ENCODE measurements around the gene ZNF827. TPM values are rescaled to one million over a fixed set of nuclear protein-coding genes. Genes with fewer than 3 reads are reported as not detected.

Gene ZNF827
- total RNA-seq, 1 experiment from 2014 or later, result 6.3 TPM

GRCh38 chr4:145898926-145899531 lies 39.6 kb downstream of the ZNF827 start:
- no peaks in the 10 kb centered on the region for H3K36me3 ChIP-seq (ENCODE audit: control insufficient read depth, insufficient read depth, low read length)
- BruUV-seq (replicated peaks), result no TSS peak
- no peak for TF ChIP-seq POLR2AphosphoS5 (IDR thresholded peaks at IDR 0.05; ENCODE audit: low read depth, low read length)
- H3K9me3 ChIP-seq (ENCODE audit: control insufficient read depth, insufficient read depth, low read depth, low read length), result no peaks in the 10 kb centered on the region
- H3K27ac ChIP-seq (ENCODE audit: low read length), result no peak overlapping the region
- no peaks in the 10 kb centered on the region for H3K27me3 ChIP-seq (ENCODE audit: control insufficient read depth, insufficient read depth, low read length)
- intact Hi-C loops (cut with micrococcal nuclease; ENCODE audit: unreplicated experiment), result no loop called here
- no peaks in the 10 kb centered on the region for H3K4me1 ChIP-seq (ENCODE audit: control insufficient read depth, insufficient read depth, low read length)
- ChIA-PET CTCF (no interaction called here), POLR2A (no interaction called here)
- in situ Hi-C loops (cut with HindIII; ENCODE audit: low pct_unique_long_range_greater_than_20kb, low sequenced_read_pairs), result no loop called here
- H3K4me3 ChIP-seq (ENCODE audit: low read depth in 2 of 2, low read length in 2 of 2), result no peak overlapping the region
- no peak for DNase-seq (ENCODE audit: low read depth, low spot score)
- ATAC-seq, result no peak

DNA sequence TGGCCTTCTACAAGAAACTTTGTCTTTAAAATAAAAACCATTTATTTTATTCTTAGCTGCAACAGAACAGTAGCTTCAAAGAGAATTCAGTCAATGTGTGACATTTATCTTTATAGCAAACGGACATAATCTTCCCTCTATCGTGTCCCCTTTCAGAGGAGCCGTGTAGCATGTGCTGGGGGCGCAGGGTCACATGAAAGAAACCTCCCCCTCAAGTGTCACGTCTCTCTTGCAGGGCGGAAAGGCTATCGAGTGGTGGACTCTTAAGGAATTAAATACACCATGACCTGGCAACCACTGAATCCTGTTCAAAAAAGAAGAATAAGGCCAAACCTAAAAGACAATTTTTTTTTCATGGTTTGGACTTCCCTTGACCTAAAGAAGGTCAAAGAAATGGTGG lies 40.2 kb downstream of the ZNF827 start:
- DNase-seq (ENCODE audit: low read depth, low spot score) (no peak), ATAC-seq (no peak)
- Histone ChIP-seq H3K4me3 (ENCODE audit: low read depth in 2 of 2, low read length in 2 of 2) (no peak overlapping the region), H3K27me3 (ENCODE audit: control insufficient read depth, insufficient read depth, low read length) (no peaks in the 10 kb centered on the region), H3K9me3 (ENCODE audit: control insufficient read depth, insufficient read depth, low read depth, low read length) (no peaks in the 10 kb centered on the region), H3K36me3 (ENCODE audit: control insufficient read depth, insufficient read depth, low read length) (no peaks in the 10 kb centered on the region), H3K27ac (ENCODE audit: low read length) (no peak overlapping the region), H3K4me1 (ENCODE audit: control insufficient read depth, insufficient read depth, low read length) (no peaks in the 10 kb centered on the region)
- BruUV-seq (replicated peaks), result no TSS peak
- intact Hi-C loops (cut with micrococcal nuclease; ENCODE audit: unreplicated experiment), result no loop called here
- in situ Hi-C loops (cut with HindIII; ENCODE audit: low pct_unique_long_range_greater_than_20kb, low sequenced_read_pairs), result no loop called here
- CTCF ChIA-PET, result no interaction called here
- POLR2A ChIA-PET, result no interaction called here
- TF ChIP-seq, protein P1, sequence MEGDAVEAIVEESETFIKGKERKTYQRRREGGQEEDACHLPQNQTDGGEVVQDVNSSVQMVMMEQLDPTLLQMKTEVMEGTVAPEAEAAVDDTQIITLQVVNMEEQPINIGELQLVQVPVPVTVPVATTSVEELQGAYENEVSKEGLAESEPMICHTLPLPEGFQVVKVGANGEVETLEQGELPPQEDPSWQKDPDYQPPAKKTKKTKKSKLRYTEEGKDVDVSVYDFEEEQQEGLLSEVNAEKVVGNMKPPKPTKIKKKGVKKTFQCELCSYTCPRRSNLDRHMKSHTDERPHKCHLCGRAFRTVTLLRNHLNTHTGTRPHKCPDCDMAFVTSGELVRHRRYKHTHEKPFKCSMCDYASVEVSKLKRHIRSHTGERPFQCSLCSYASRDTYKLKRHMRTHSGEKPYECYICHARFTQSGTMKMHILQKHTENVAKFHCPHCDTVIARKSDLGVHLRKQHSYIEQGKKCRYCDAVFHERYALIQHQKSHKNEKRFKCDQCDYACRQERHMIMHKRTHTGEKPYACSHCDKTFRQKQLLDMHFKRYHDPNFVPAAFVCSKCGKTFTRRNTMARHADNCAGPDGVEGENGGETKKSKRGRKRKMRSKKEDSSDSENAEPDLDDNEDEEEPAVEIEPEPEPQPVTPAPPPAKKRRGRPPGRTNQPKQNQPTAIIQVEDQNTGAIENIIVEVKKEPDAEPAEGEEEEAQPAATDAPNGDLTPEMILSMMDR (IDR thresholded peaks at IDR 0.05), result no peak
- TF ChIP-seq, protein P2, sequence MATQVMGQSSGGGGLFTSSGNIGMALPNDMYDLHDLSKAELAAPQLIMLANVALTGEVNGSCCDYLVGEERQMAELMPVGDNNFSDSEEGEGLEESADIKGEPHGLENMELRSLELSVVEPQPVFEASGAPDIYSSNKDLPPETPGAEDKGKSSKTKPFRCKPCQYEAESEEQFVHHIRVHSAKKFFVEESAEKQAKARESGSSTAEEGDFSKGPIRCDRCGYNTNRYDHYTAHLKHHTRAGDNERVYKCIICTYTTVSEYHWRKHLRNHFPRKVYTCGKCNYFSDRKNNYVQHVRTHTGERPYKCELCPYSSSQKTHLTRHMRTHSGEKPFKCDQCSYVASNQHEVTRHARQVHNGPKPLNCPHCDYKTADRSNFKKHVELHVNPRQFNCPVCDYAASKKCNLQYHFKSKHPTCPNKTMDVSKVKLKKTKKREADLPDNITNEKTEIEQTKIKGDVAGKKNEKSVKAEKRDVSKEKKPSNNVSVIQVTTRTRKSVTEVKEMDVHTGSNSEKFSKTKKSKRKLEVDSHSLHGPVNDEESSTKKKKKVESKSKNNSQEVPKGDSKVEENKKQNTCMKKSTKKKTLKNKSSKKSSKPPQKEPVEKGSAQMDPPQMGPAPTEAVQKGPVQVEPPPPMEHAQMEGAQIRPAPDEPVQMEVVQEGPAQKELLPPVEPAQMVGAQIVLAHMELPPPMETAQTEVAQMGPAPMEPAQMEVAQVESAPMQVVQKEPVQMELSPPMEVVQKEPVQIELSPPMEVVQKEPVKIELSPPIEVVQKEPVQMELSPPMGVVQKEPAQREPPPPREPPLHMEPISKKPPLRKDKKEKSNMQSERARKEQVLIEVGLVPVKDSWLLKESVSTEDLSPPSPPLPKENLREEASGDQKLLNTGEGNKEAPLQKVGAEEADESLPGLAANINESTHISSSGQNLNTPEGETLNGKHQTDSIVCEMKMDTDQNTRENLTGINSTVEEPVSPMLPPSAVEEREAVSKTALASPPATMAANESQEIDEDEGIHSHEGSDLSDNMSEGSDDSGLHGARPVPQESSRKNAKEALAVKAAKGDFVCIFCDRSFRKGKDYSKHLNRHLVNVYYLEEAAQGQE (IDR thresholded peaks at IDR 0.05; ENCODE audit: insufficient read depth in 1 of 2, low read depth in 2 of 2, low read length in 1 of 2), result no peak
- TF ChIP-seq SIN3A (IDR thresholded peaks at IDR 0.05; ENCODE audit: borderline replicate concordance, insufficient read depth, low read depth, low read length) (no peak), TCF7L2 (IDR thresholded peaks at IDR 0.05; ENCODE audit: low read depth, low read length) (no peak)

DNA sequence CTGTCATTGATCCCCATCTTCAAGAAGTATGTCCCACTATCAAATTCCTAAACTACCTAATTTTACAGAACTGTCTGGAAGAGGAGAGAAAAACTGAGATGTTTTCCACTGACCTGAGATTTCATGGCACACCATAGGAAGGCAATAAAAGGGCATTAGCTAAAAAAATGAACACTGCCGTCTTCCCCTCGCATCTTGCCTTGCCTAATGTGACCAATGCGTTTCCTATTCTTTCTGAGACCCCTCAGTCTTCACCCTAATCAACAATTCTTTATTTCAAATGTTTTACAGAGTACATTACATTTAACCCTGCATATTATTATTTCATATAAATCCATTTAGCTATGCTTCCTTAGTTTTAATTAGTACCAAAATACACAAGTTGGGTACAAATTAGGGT lies 43.6 kb downstream of the ZNF827 start:
- no peak overlapping the region for H3K4me3 ChIP-seq (ENCODE audit: low read depth in 2 of 2, low read length in 2 of 2)
- no peaks in the 10 kb centered on the region for H3K9me3 ChIP-seq (ENCODE audit: control insufficient read depth, insufficient read depth, low read depth, low read length)
- no peaks in the 10 kb centered on the region for H3K36me3 ChIP-seq (ENCODE audit: control insufficient read depth, insufficient read depth, low read length)
- ATAC-seq (no peak), DNase-seq (ENCODE audit: low read depth, low spot score) (no peak)
- ChIA-PET POLR2A (no interaction called here), CTCF (no interaction called here)
- no TSS peak for BruUV-seq (replicated peaks)
- H3K27me3 ChIP-seq (ENCODE audit: control insufficient read depth, insufficient read depth, low read length), result no peaks in the 10 kb centered on the region
- TF ChIP-seq TCF7L2 (IDR thresholded peaks at IDR 0.05; ENCODE audit: low read depth, low read length) (no peak), POLR2AphosphoS5 (IDR thresholded peaks at IDR 0.05; ENCODE audit: low read depth, low read length) (no peak)
- TF ChIP-seq, protein P2 (IDR thresholded peaks at IDR 0.05; ENCODE audit: insufficient read depth in 1 of 2, low read depth in 2 of 2, low read length in 1 of 2), result no peak
- intact Hi-C loops (cut with micrococcal nuclease; ENCODE audit: unreplicated experiment), result no loop called here
- in situ Hi-C loops (cut with HindIII; ENCODE audit: low pct_unique_long_range_greater_than_20kb, low sequenced_read_pairs), result no loop called here
- no peaks in the 10 kb centered on the region for H3K4me1 ChIP-seq (ENCODE audit: control insufficient read depth, insufficient read depth, low read length)
- H3K27ac ChIP-seq (ENCODE audit: low read length), result no peak overlapping the region
